CD14-positive monocyte (primary cell): ENCODE results near the gene TTLL7. TPM values are rescaled to one million over a fixed set of nuclear protein-coding genes. Genes with fewer than 3 reads are reported as not detected.

Source experiments
- DNase-seq, 3 donors: peaks; one replicate each; pipeline ENCODE4 v3.0.0-alpha.2; 2011 to 2022
- H2AFZ ChIP-seq: 2 replicates; pipeline ENCODE4 v1.6.0; 2012; ENCODE audit warnings: mild to moderate bottlenecking, low read depth, low read length, inconsistent platforms; ENCODE audit not compliant: insufficient read depth, poor library complexity, severe bottlenecking
- H3K27ac ChIP-seq, 2 donors: 1 replicate in 1 of 2; 2 replicates in 1 of 2; pipeline ENCODE4 v1.5.1; 2012 to 2013; ENCODE audit warnings: low read length in 2 of 2, control low read depth in 1 of 2, inconsistent platforms in 1 of 2, low read depth in 1 of 2, mild to moderate bottlenecking in 1 of 2
- H3K27me3 ChIP-seq, 2 donors: one replicate each; pipeline versions ENCODE4 v1.6.0 to v1.6.1; 2011 to 2013; ENCODE audit warnings: low read length in 2 of 2; ENCODE audit not compliant: control insufficient read depth in 2 of 2, insufficient read depth in 2 of 2
- H3K36me3 ChIP-seq, 2 donors: replicated peaks in 1 of 2; 1 replicate in 1 of 2; 2 replicates in 1 of 2; pipeline versions ENCODE4 v1.5.1 to v1.6.1; 2012 to 2013; ENCODE audit warnings: low read length in 2 of 2, control low read depth in 1 of 2, inconsistent platforms in 1 of 2, mild to moderate bottlenecking in 1 of 2; ENCODE audit not compliant: insufficient read depth in 2 of 2, control insufficient read depth in 1 of 2
- H3K4me1 ChIP-seq, 2 donors: 1 replicate in 1 of 2; 2 replicates in 1 of 2; pipeline versions ENCODE4 v1.5.1 to v1.6.1; 2012 to 2013; ENCODE audit warnings: low read length in 2 of 2, control low read depth in 1 of 2, inconsistent platforms in 1 of 2, mild to moderate bottlenecking in 1 of 2, moderate library complexity in 1 of 2; ENCODE audit not compliant: insufficient read depth in 2 of 2, control insufficient read depth in 1 of 2
- H3K4me2 ChIP-seq: replicated peaks from 2 replicates; pipeline ENCODE3; 2012; ENCODE audit warnings: low read length, moderate library complexity, mild to moderate bottlenecking; ENCODE audit not compliant: poor library complexity, severe bottlenecking; ENCODE audit errors: extremely low read depth
- H3K4me3 ChIP-seq, 3 experiments: fragments of 200-600 bp in 1 of 3; sonication (generic) in 1 of 3; replicated peaks in 1 of 3; 1 replicate in 2 of 3; 2 replicates in 1 of 3; pipeline ENCODE4 v1.5.1; 2011 to 2013; ENCODE audit warnings: low read length in 3 of 3, mild to moderate bottlenecking in 3 of 3, control low read depth in 2 of 3, low read depth in 2 of 3, inconsistent platforms in 1 of 3, moderate library complexity in 1 of 3
- H3K79me2 ChIP-seq: 2 replicates; pipeline ENCODE4 v1.6.0; 2012; ENCODE audit warnings: mild to moderate bottlenecking, control low read depth, inconsistent platforms, low read length, moderate library complexity; ENCODE audit not compliant: insufficient read depth
- H3K9ac ChIP-seq: 2 replicates; pipeline ENCODE4 v1.6.0; 2017; ENCODE audit warnings: low read length, mild to moderate bottlenecking; ENCODE audit not compliant: insufficient read depth, poor library complexity, severe bottlenecking
- H3K9me3 ChIP-seq, 2 donors: replicated peaks in 1 of 2; 1 replicate in 1 of 2; 2 replicates in 1 of 2; pipeline versions ENCODE4 v1.5.1 to v1.6.1; 2012 to 2013; ENCODE audit warnings: low read length in 2 of 2, control low read depth in 1 of 2; ENCODE audit not compliant: control insufficient read depth in 1 of 2, insufficient read depth in 1 of 2
- H4K20me1 ChIP-seq: 2 replicates; pipeline ENCODE4 v1.6.0; 2012; ENCODE audit warnings: mild to moderate bottlenecking, low read length, control low read depth, moderate library complexity; ENCODE audit not compliant: insufficient read depth
- H3K27ac Mint-ChIP-seq, 7 donors: one replicate each; pipeline ENCODE4 v1.8.0; 2020; ENCODE audit warnings: mild to moderate bottlenecking in 7 of 7, mixed read lengths in 7 of 7, moderate library complexity in 6 of 7, inconsistent platforms in 2 of 7
- H3K27me3 Mint-ChIP-seq, 3 donors: one replicate each; pipeline ENCODE4 v1.8.0; 2021 to 2022; ENCODE audit warnings: low read depth in 3 of 3, mild to moderate bottlenecking in 3 of 3, mixed read lengths in 3 of 3, moderate library complexity in 3 of 3, inconsistent platforms in 1 of 3
- H3K36me3 Mint-ChIP-seq, 2 donors: one replicate each; pipeline ENCODE4 v1.8.0; 2020; ENCODE audit warnings: mixed read lengths in 2 of 2, inconsistent platforms in 1 of 2, mild to moderate bottlenecking in 1 of 2
- H3K4me1 Mint-ChIP-seq: one replicate; pipeline ENCODE4 v1.8.0; 2020; ENCODE audit warnings: mild to moderate bottlenecking, mixed read lengths
- H3K4me3 Mint-ChIP-seq, 2 donors: one replicate each; pipeline ENCODE4 v1.8.0; 2020; ENCODE audit warnings: mild to moderate bottlenecking in 2 of 2, mixed read lengths in 2 of 2, moderate library complexity in 1 of 2
- H3K9me3 Mint-ChIP-seq, 7 donors: one replicate each; pipeline ENCODE4 v1.8.0; 2020 to 2022; ENCODE audit warnings: mixed read lengths in 7 of 7, mild to moderate bottlenecking in 6 of 7, moderate library complexity in 6 of 7, inconsistent platforms in 2 of 7
- CTCF ChIP-seq: fragments of 200-600 bp; IDR thresholded peaks from one replicate; pipeline ENCODE4 v1.8.0; 2022; ENCODE audit warnings: antibody characterized with exemption, mild to moderate bottlenecking
- WGBS: methylation state at CpG from one replicate; pipeline ENCODE4 v1.1.5; 2013; ENCODE audit warnings: missing lambda C conversion rate; ENCODE audit not compliant: insufficient coverage; 5-methylcytosine and 5-hydroxymethylcytosine counted together
- intact Hi-C, 2 donors: fragments of 100-400 bp; cut with micrococcal nuclease; formaldehyde crosslinking; loops; one replicate each; pipeline versions ENCODE4 v1.15.0 to v1.15.1; 2023
- polyA plus RNA-seq, 3 donors: library from polyadenylated mRNA; depleted of rRNA in 1 of 3; unstranded in 2 of 3; stranded (reverse) in 1 of 3; fragments of 300-500 nt in 2 of 3; fragments of >200 nt in 1 of 3; fragmentation: Illumina TruSeq in 2 of 3; gene quantifications; 1 replicate in 2 of 3; 2 replicates in 1 of 3; pipeline ENCODE4 v1.2.3, GENCODE V29; 2012 to 2021

The TTLL7 gene
- polyA plus RNA-seq, 3 donors = 0.12 to 0.69 TPM; not detected in 1

GRCh38 chr1:84000954-84001495, 2.1 kb upstream of the TTLL7 start:
- no peak overlapping the region for H3K4me2 ChIP-seq
- H3K27ac ChIP-seq = no peak overlapping the region
- H3K4me1 ChIP-seq = peaks cover 5% of the 10 kb centered on the region in 2 donors
- Mint-ChIP-seq H3K27me3 (peaks cover 34 to 46% (median 39%) of the 10 kb centered on the region in 3 donors), H3K4me3 (no peak overlapping the region), H3K4me1 (peaks cover 13% of the 10 kb centered on the region), H3K27ac (no peak overlapping the region), H3K36me3 (no peaks in the 10 kb centered on the region), H3K9me3 (no peaks in the 10 kb centered on the region)
- no peak overlapping the region for H3K4me3 ChIP-seq
- WGBS = 96% methylated on average over 4 of the region's 4 CpGs
- DNase-seq = no peak
- no peaks in the 10 kb centered on the region for H3K9me3 ChIP-seq
- H3K79me2 ChIP-seq = no peaks in the 10 kb centered on the region
- intact Hi-C loops = no loop called here
- H3K36me3 ChIP-seq = no peaks in the 10 kb centered on the region
- no peaks in the 10 kb centered on the region for H4K20me1 ChIP-seq
- H3K27me3 ChIP-seq = peaks cover 31 to 41% of the 10 kb centered on the region in 2 donors
- no peak overlapping the region for H3K9ac ChIP-seq
- H2AFZ ChIP-seq = no peak overlapping the region
- no peak for TF ChIP-seq CTCF

GRCh38 chr1:84000196-84000885, 1.4 kb upstream of the TTLL7 start:
- Histone ChIP-seq H4K20me1 (no peaks in the 10 kb centered on the region), H3K79me2 (no peaks in the 10 kb centered on the region), H3K4me1 (peaks cover 5% of the 10 kb centered on the region in 2 donors), H3K4me3 (no peak overlapping the region), H3K27ac (no peak overlapping the region), H3K9ac (no peak overlapping the region), H3K36me3 (no peaks in the 10 kb centered on the region), H2AFZ (no peak overlapping the region), H3K4me2 (no peak overlapping the region), H3K9me3 (no peaks in the 10 kb centered on the region), H3K27me3 (peaks cover 31 to 41% of the 10 kb centered on the region in 2 donors)
- no peaks in the 10 kb centered on the region for H3K9me3 Mint-ChIP-seq
- H3K27me3 Mint-ChIP-seq = peaks cover 36 to 48% (median 39%) of the 10 kb centered on the region in 3 donors
- H3K4me1 Mint-ChIP-seq = peaks cover 13% of the 10 kb centered on the region
- H3K36me3 Mint-ChIP-seq = no peaks in the 10 kb centered on the region
- no peak for DNase-seq
- no peak for TF ChIP-seq CTCF
- intact Hi-C loops = no loop called here
- 94% methylated on average over 3 of the region's 8 CpGs for WGBS
- H3K27ac Mint-ChIP-seq = no peak overlapping the region
- peak overlapping the region in 1 of 2 donors; percentile 89 for H3K4me3 Mint-ChIP-seq
